K562 (cell line): ENCODE measurements around the gene VPS45. TPM values are rescaled to one million over a fixed set of nuclear protein-coding genes. Genes with fewer than 3 reads are reported as not detected.
A peak's percentile ranks its signal among the peaks of the same experiment; 100 is the strongest.

Source experiments
- CHCHD3 ChIP-seq: fragments of 250-450 bp; sonication (Bioruptor Pico); IDR thresholded peaks from 2 replicates; pipeline ENCODE4 v2.1.2; 2022; ENCODE audit warnings: mild to moderate bottlenecking
- COPS2 ChIP-seq: fragments of 450-650 bp; conservative IDR thresholded peaks from 2 replicates; pipeline ENCODE4 v1.6.1; 2016; ENCODE audit warnings: mild to moderate bottlenecking, moderate library complexity
- E2F3 ChIP-seq: fragments of 250-450 bp; sonication (Bioruptor Pico); IDR thresholded peaks from 2 replicates; pipeline ENCODE4 v1.4.0; 2020; ENCODE audit warnings: mild to moderate bottlenecking
- GABPB2 ChIP-seq: fragments of 250-450 bp; sonication (Bioruptor Pico); conservative IDR thresholded peaks from 2 replicates; pipeline ENCODE4 v1.5.1; 2021; ENCODE audit warnings: mild to moderate bottlenecking
- HNRNPUL1 ChIP-seq: fragments of 200-400 bp; formaldehyde crosslinking; IDR thresholded peaks from 2 replicates; pipeline ENCODE4 v1.6.1; 2017; ENCODE audit warnings: low read length
- ILF3 ChIP-seq: fragments of 450-650 bp; IDR thresholded peaks from 2 replicates; pipeline ENCODE4 v1.6.1; 2018; ENCODE audit warnings: antibody characterized with exemption, mild to moderate bottlenecking, moderate library complexity, borderline replicate concordance
- KAT8 ChIP-seq: fragments of 450-650 bp; IDR thresholded peaks from 2 replicates; pipeline ENCODE4 v1.6.1; 2016; ENCODE audit warnings: low read depth, mild to moderate bottlenecking
- MBD2 ChIP-seq: sonication (generic); IDR thresholded peaks from 2 replicates; pipeline ENCODE4 v1.6.1; 2016; ENCODE audit warnings: low read depth, borderline replicate concordance
- MIER1 ChIP-seq: fragments of 450-650 bp; IDR thresholded peaks from 2 replicates; pipeline ENCODE4 v1.6.1; 2016; ENCODE audit warnings: antibody characterized with exemption, mild to moderate bottlenecking, low read depth
- NCOA1 ChIP-seq: fragments of 450-650 bp; IDR thresholded peaks from 2 replicates; pipeline ENCODE4 v1.6.1; 2016; ENCODE audit warnings: low read depth
- NFATC3 ChIP-seq: fragments of 450-650 bp; IDR thresholded peaks from 2 replicates; pipeline ENCODE4 v1.6.1; 2017; ENCODE audit warnings: mild to moderate bottlenecking
- NFE2L1 ChIP-seq: fragments of 450-650 bp; IDR thresholded peaks from 2 replicates; pipeline ENCODE4 v1.6.1; 2016; ENCODE audit warnings: missing genetic modification characterization, low read depth, mild to moderate bottlenecking, missing compliant biosample characterization, moderate library complexity, borderline replicate concordance
- PTTG1 ChIP-seq: fragments of 450-650 bp; IDR thresholded peaks from 2 replicates; pipeline ENCODE4 v1.6.1; 2016; ENCODE audit warnings: low read depth, mild to moderate bottlenecking, missing genetic modification characterization, missing compliant biosample characterization
- RNF219 ChIP-seq: fragments of 250-450 bp; sonication (Bioruptor Pico); IDR thresholded peaks from 2 replicates; pipeline ENCODE4 v1.5.0; 2022; ENCODE audit warnings: mild to moderate bottlenecking
- SMARCA4 ChIP-seq: fragments of 450-650 bp; IDR thresholded peaks from 2 replicates; pipeline ENCODE4 v1.6.1; 2016
- TEAD4 ChIP-seq, 2 experiments: sonication (generic) in 1 of 2; formaldehyde crosslinking in 1 of 2; IDR thresholded peaks; 2 replicates each; pipeline versions ENCODE4 v1.6.1 to v1.8.0; 2012 to 2022; ENCODE audit warnings: borderline replicate concordance in 1 of 2, inconsistent platforms in 1 of 2, low read length in 1 of 2, mild to moderate bottlenecking in 1 of 2, missing genetic modification reagents in 1 of 2
- ZEB2 ChIP-seq: fragments of 450-650 bp; IDR thresholded peaks from 2 replicates; pipeline ENCODE4 v1.6.1; 2016
- ZNF134 ChIP-seq: fragments of 250-450 bp; sonication (Bioruptor Pico); conservative IDR thresholded peaks from 2 replicates; pipeline ENCODE4 v1.4.0; 2020
- ZNF23 ChIP-seq: fragments of 250-450 bp; sonication (Bioruptor Pico); IDR thresholded peaks from 2 replicates; pipeline ENCODE4 v1.4.0; 2020; ENCODE audit warnings: mild to moderate bottlenecking
- ZNF24 ChIP-seq: fragments of 450-650 bp; IDR thresholded peaks from 2 replicates; pipeline ENCODE4 v1.6.1; 2016
- ZNF347 ChIP-seq: fragments of 450-650 bp; formaldehyde crosslinking; IDR thresholded peaks from 2 replicates; pipeline ENCODE4 v1.4.0; 2020; ENCODE audit warnings: low read depth, mild to moderate bottlenecking, moderate library complexity
- ZNF41 ChIP-seq: fragments of 250-450 bp; sonication (Bioruptor Pico); conservative IDR thresholded peaks from 2 replicates; pipeline ENCODE4 v1.4.0; 2020; ENCODE audit warnings: mild to moderate bottlenecking
- ZNF431 ChIP-seq: sonication (generic); formaldehyde crosslinking; IDR thresholded peaks from 2 replicates; pipeline ENCODE4 v1.8.0; 2022; ENCODE audit warnings: mild to moderate bottlenecking, missing genetic modification reagents
- ZNF584 ChIP-seq: fragments of 200-800 bp; sonication (Bioruptor generic); IDR thresholded peaks from 2 replicates; pipeline ENCODE4 v1.6.1; 2016; ENCODE audit warnings: low read depth, mild to moderate bottlenecking, missing genetic modification characterization, missing compliant biosample characterization
- ZNF707 ChIP-seq: fragments of 250-450 bp; sonication (Bioruptor Pico); conservative IDR thresholded peaks from 2 replicates; pipeline ENCODE4 v1.8.0; 2022; ENCODE audit warnings: inconsistent platforms, mild to moderate bottlenecking, moderate library complexity
- polyA plus RNA-seq, 8 experiments: library from polyadenylated mRNA; depleted of rRNA in 4 of 8; stranded (reverse) in 5 of 8; unstranded in 3 of 8; fragments of >200 nt; fragmentation: Nextera tagmentation in 2 of 8; fragmentation: Illumina TruSeq in 1 of 8; extraction: Ambion mirVana in 2 of 8; extraction: Trizol in 1 of 8; gene quantifications; 2 replicates each; pipeline versions ENCODE4 v1.2.1 to v1.2.3, GENCODE V29; 2011 to 2014; ENCODE audit warnings: inconsistent platforms in 1 of 8, missing spikeins in 1 of 8
- total RNA-seq, 7 experiments: library from RNA; depleted of rRNA in 6 of 7; stranded (reverse); fragments of >200 nt in 6 of 7; fragmentation: Illumina TruSeq in 2 of 7; extraction: Trizol in 2 of 7; gene quantifications; 2 replicates each; pipeline versions ENCODE4 v1.2.1 to v1.2.3, GENCODE V29; 2011 to 2021; ENCODE audit warnings: low replicate concordance in 1 of 7
- TF ChIP-seq, protein P1 (sequence below): sonication (generic); formaldehyde crosslinking; IDR thresholded peaks from 2 replicates; pipeline ENCODE4 v1.8.0; 2022; ENCODE audit warnings: missing genetic modification reagents, mild to moderate bottlenecking, moderate library complexity, borderline replicate concordance
- TF ChIP-seq, protein P2 (sequence below): fragments of 450-650 bp; formaldehyde crosslinking; IDR thresholded peaks from 2 replicates; pipeline ENCODE4 v1.4.0; 2022; ENCODE audit warnings: mild to moderate bottlenecking, moderate library complexity

Gene VPS45
- total and polyA plus RNA-seq, 9 of the 15 experiments (the other 6 are each of a cell fraction or from before 2014, with no cell fraction given): 17.9 to 48.2 (median 34.4) TPM

DNA sequence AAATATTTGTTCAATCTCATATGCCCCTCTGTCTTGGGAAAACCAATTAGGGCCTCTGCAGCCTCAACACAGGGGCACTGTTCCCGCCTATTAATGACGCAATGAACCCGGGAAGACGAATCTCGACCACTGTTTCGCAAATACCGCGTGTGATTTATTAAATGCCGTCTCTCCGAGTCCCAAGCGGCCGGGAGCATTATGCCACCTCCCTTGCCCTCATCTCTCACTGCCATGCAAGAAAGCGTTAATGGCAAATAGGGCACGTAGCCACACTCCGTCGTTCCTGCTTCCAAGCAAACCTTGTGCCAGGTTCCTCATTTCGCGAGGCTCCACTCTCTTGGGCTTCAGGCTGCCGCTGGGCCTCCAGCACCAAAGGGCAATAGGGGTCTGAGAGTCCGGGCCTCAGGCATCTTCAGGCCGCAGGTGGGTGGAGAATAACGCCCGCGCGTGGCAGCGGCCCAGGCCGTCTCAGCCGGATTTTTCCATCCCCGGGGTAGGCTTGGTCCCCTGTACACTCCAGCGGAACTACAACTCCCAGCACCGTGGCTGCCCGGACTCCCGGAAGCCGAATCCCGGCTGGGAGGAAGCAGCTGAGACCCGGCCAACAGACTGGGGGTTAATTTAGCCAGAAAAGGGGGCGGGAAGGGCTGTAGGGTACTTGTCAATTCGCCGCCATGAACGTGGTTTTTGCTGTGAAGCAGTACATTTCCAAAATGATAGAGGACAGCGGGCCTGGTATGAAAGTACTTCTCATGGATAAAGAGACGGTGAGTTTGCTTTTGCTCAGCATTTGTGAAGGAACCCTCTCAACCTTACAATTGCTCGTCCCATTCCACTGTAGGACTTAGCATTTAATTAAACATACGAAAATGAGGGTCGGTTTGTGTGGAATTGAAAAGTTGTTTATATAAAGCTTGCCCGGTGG is at the start of gene VPS45 (continued):
- TF ChIP-seq ZNF134 (no peak; the same call in 1 of the 2 replicates), SMARCA4 (no peak; the same call in 1 of the 2 replicates), ZNF707 (CRISPR knock-in tag) (no peak), ZNF431 (CRISPR knock-in tag) (no peak), NFE2L1 (tag) (no peak), COPS2 (no peak), E2F3 (CRISPR knock-in tag) (no peak), RNF219 (CRISPR knock-in tag) (no peak), ZNF584 (CRISPR knock-in tag) (peak; percentile 69; the same call in 1 of the 2 replicates), ZNF23 (no peak), ILF3 (no peak), NCOA1 (peak; percentile 96), HNRNPUL1 (no peak), ZEB2 (peak; percentile 95), PTTG1 (tag) (no peak), ZNF41 (CRISPR knock-in tag) (no peak), GABPB2 (no peak), ZNF24 (no peak; the same call in 1 of the 2 replicates), TEAD4 (IDR thresholded peaks at IDR 0.05; ENCODE audit: low read length) (no peak), TEAD4 (CRISPR knock-in tag; IDR thresholded peaks at IDR 0.05; ENCODE audit: borderline replicate concordance) (no peak), MIER1 (no peak), MBD2 (peak; percentile 74), ZNF347 (CRISPR knock-in tag) (no peak), NFATC3 (no peak), KAT8 (no peak), CHCHD3 (CRISPR knock-in tag) (no peak)
- TF ChIP-seq, protein P1, sequence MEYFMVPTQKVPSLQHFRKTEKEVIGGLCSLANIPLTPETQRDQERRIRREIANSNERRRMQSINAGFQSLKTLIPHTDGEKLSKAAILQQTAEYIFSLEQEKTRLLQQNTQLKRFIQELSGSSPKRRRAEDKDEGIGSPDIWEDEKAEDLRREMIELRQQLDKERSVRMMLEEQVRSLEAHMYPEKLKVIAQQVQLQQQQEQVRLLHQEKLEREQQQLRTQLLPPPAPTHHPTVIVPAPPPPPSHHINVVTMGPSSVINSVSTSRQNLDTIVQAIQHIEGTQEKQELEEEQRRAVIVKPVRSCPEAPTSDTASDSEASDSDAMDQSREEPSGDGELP: peak; percentile 100
- TF ChIP-seq, protein P2, sequence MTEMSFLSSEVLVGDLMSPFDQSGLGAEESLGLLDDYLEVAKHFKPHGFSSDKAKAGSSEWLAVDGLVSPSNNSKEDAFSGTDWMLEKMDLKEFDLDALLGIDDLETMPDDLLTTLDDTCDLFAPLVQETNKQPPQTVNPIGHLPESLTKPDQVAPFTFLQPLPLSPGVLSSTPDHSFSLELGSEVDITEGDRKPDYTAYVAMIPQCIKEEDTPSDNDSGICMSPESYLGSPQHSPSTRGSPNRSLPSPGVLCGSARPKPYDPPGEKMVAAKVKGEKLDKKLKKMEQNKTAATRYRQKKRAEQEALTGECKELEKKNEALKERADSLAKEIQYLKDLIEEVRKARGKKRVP (CRISPR knock-in tag): peak; percentile 71; the same call in 1 of the 2 replicates
